Thymus (tissue), 11 donors: ENCODE measurements around the gene JAKMIP1. TPM values are rescaled to one million over a fixed set of nuclear protein-coding genes. Genes with fewer than 3 reads are reported as not detected.

Experiments used
- DNase-seq, 9 donors: peaks; one replicate each; pipeline ENCODE4 v3.0.0-alpha.2; 2013; ENCODE audit warnings: low spot score in 9 of 9, low read depth in 6 of 9, missing footprints in 1 of 9
- H3K27ac ChIP-seq, 2 donors: one replicate each; pipeline ENCODE4 v1.5.1; 2013; ENCODE audit warnings: control low read depth in 1 of 2, low read depth in 1 of 2, low read length in 1 of 2, mild to moderate bottlenecking in 1 of 2, moderate library complexity in 1 of 2
- H3K27me3 ChIP-seq, 2 donors: one replicate each; pipeline ENCODE4 v1.5.1; 2013; ENCODE audit warnings: low read length in 1 of 2; ENCODE audit not compliant: control insufficient read depth in 2 of 2, insufficient read depth in 1 of 2
- H3K36me3 ChIP-seq, 2 donors: one replicate each; pipeline ENCODE4 v1.5.1; 2013; ENCODE audit warnings: low read length in 1 of 2, mild to moderate bottlenecking in 1 of 2, moderate library complexity in 1 of 2; ENCODE audit not compliant: control insufficient read depth in 2 of 2, insufficient read depth in 2 of 2
- H3K4me1 ChIP-seq, 2 donors: one replicate each; pipeline ENCODE4 v1.5.1; 2013; ENCODE audit warnings: low read length in 2 of 2; ENCODE audit not compliant: control insufficient read depth in 2 of 2, insufficient read depth in 2 of 2
- H3K4me3 ChIP-seq, 2 donors: one replicate each; pipeline ENCODE4 v1.5.1; 2013; ENCODE audit warnings: low read length in 2 of 2, control low read depth in 1 of 2, mild to moderate bottlenecking in 1 of 2
- H3K9me3 ChIP-seq, 2 donors: one replicate each; pipeline ENCODE4 v1.5.1; 2013; ENCODE audit warnings: low read length in 1 of 2, mild to moderate bottlenecking in 1 of 2; ENCODE audit not compliant: control insufficient read depth in 2 of 2, insufficient read depth in 1 of 2
- WGBS: extraction: QIAGEN DNeasy Blood & Tissue Kit; methylation state at CpG from one replicate; pipeline ENCODE4 v1.1.7; 2013; 5-methylcytosine and 5-hydroxymethylcytosine counted together
- polyA plus RNA-seq: library from polyadenylated mRNA; stranded (reverse); fragments of 200-250 nt; gene quantifications from one replicate; pipeline ENCODE4 v1.2.3, GENCODE V29; 2013
- total RNA-seq: library from RNA; stranded (reverse); fragments of 120-200 nt; gene quantifications from one replicate; pipeline ENCODE4 v1.2.4, GENCODE V29; 2013
- donor health status: healthy.

The JAKMIP1 gene
- total and polyA plus RNA-seq, 2 donors = 0.19 to 1.5 TPM

DNA sequence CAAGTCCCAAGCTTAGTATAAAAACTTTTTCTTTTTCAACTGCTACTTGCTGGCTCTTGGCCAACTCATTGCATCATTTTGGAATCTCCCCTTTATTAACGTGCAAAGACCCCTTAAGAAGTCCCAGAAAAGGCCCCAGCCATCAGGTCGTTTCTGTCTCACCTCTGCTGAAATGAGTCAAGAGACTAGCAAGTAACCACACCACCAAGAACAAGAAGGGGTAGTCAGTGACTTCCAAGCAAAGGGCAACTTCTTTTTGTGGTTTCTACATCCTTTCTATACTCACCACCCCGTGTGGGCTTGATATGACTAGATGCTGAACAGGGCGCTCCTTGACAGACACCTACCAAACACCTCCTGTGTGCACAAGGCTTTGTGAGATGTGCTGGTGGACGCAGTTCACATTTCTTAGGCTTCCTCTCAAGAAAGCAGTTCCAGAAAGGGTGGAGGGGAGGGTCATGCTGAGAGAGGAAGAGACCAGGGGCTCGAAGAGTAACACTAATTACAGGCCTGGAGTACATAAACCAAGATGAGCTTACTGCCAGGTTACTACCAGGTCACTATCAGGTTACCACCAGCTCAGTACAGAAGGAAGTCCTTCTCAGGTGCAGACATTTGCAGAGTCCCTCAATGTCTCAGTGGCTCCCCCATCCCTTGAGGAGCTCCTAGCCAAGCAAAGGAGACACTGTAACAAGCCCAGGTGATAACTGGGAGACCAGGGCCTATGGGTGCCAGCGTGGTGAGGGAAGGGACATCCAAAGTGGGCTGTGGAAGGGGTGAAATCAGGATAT, 19.3 kb downstream of the JAKMIP1 start:
- Histone ChIP-seq H3K9me3 (peaks cover 0 to 7% of the 10 kb centered on the region in 2 donors), H3K27ac (no peak overlapping the region), H3K4me1 (no peaks in the 10 kb centered on the region), H3K27me3 (no peaks in the 10 kb centered on the region), H3K36me3 (no peaks in the 10 kb centered on the region), H3K4me3 (no peak overlapping the region)
- DNase-seq = no peak
- 62% methylated on average over 7 of the region's 7 CpGs for WGBS

GRCh38 chr4:6179362-6179761, 21.0 kb downstream of the JAKMIP1 start:
- H3K27me3 ChIP-seq = no peaks in the 10 kb centered on the region
- peaks cover 0 to 7% of the 10 kb centered on the region in 2 donors for H3K9me3 ChIP-seq
- no peaks in the 10 kb centered on the region for H3K4me1 ChIP-seq
- H3K36me3 ChIP-seq = no peaks in the 10 kb centered on the region
- no peak overlapping the region for H3K4me3 ChIP-seq
- H3K27ac ChIP-seq = no peak overlapping the region
- DNase-seq = no peak
- 0% methylated on average over 1 of the region's 1 CpG for WGBS

DNA sequence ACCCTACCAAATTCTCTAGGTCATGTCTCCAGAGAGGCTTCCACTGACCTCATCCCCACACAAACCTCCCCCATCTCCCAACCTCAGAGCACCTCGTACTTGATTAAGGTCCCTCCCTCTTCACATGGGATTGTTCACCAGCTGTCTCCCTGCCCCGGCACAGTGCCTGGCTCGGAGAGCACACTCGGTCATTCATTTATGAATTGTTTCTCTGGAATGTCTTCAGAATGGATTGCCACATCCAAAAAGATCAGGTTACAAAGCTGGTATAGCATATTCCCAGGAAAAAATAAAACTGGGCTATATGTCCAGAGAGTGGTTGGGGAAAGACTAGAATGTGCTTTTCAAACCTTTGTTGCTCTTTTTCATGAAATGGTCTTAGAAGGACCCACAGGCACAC, 21.6 kb downstream of the JAKMIP1 start:
- no peak for DNase-seq
- H3K27ac ChIP-seq = no peak overlapping the region
- H3K36me3 ChIP-seq = no peaks in the 10 kb centered on the region
- peaks cover 0 to 7% of the 10 kb centered on the region in 2 donors for H3K9me3 ChIP-seq
- 74% methylated on average over 4 of the region's 4 CpGs for WGBS
- no peak overlapping the region for H3K4me3 ChIP-seq
- H3K4me1 ChIP-seq = no peaks in the 10 kb centered on the region
- no peaks in the 10 kb centered on the region for H3K27me3 ChIP-seq

DNA sequence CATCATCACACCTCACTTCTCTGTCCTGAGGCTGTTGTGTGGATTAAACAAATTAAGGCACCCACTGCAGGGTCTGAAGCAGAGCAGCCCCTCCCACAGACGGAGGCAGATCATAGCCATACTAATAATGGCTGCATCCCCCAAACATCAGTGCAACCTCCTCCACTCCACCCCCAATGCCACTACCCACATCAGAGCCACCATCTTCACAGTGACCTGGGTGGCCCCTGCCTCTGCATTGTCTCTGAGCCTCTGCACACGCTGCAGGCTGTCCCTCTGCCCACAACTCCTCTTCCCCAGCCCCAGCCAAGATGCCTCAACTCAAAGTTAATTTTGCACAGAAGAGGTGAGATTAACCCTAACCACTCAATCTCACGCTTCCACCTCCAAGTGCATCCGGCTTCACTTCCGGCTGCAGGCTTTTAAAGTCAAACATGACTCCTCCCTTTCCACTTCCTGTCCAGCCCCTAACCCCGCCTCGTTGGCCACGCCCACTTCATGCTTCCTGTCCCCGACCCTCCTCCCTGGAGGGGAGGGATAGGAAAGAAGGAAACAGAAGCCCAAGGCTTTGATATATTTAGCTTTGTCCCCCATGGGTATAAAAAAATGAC, 22.7 kb downstream of the JAKMIP1 start:
- Histone ChIP-seq H3K9me3 (peaks cover 0 to 7% of the 10 kb centered on the region in 2 donors), H3K36me3 (no peaks in the 10 kb centered on the region), H3K27me3 (no peaks in the 10 kb centered on the region), H3K27ac (no peak overlapping the region), H3K4me3 (no peak overlapping the region), H3K4me1 (no peaks in the 10 kb centered on the region)
- WGBS = 50% methylated on average over 9 of the region's 9 CpGs
- no peak for DNase-seq

DNA sequence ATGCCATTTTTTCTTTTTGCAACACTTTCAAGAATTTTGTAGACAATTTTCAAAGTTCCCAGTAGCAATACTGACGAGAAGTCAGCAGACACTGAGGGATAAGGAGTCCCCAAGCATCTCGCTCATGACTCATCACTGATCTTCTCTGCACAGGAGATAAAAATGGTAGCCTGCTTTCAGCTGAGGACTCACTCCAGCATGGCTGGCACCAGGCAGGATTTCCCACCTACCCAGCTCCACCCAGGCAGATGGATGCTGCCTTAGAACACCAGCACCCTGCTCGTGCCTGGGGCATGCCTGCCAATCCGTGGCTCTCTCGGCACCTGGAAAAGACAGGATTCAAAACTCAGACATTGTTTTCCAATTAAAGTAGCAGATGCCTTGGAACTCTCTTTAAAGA, 24.9 kb downstream of the JAKMIP1 start:
- no peaks in the 10 kb centered on the region for H3K4me1 ChIP-seq
- WGBS = 94% methylated on average over 5 of the region's 5 CpGs
- H3K9me3 ChIP-seq = peaks cover 0 to 7% of the 10 kb centered on the region in 2 donors
- no peaks in the 10 kb centered on the region for H3K36me3 ChIP-seq
- no peaks in the 10 kb centered on the region for H3K27me3 ChIP-seq
- DNase-seq = no peak
- H3K27ac ChIP-seq = no peak overlapping the region
- H3K4me3 ChIP-seq = no peak overlapping the region

DNA sequence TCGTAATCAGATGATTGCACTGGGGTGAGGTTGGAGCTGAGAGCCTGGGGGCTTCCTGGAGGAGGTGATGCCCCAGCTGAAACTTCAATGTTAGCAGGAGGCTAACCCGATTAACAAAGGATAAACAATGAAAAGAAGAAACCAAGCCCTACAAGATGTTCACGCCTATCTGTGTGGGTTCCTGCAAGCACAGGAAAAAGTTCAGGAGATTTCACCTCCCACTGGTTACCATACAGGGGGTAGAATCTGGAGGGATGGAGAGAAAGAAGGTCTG, 27.5 kb downstream of the JAKMIP1 start:
- Histone ChIP-seq H3K27me3 (no peaks in the 10 kb centered on the region), H3K4me3 (no peak overlapping the region), H3K9me3 (peaks cover 0 to 4% of the 10 kb centered on the region in 2 donors), H3K36me3 (no peaks in the 10 kb centered on the region), H3K4me1 (no peaks in the 10 kb centered on the region), H3K27ac (no peak overlapping the region)
- WGBS = 85% methylated on average over 3 of the region's 3 CpGs
- no peak for DNase-seq

DNA sequence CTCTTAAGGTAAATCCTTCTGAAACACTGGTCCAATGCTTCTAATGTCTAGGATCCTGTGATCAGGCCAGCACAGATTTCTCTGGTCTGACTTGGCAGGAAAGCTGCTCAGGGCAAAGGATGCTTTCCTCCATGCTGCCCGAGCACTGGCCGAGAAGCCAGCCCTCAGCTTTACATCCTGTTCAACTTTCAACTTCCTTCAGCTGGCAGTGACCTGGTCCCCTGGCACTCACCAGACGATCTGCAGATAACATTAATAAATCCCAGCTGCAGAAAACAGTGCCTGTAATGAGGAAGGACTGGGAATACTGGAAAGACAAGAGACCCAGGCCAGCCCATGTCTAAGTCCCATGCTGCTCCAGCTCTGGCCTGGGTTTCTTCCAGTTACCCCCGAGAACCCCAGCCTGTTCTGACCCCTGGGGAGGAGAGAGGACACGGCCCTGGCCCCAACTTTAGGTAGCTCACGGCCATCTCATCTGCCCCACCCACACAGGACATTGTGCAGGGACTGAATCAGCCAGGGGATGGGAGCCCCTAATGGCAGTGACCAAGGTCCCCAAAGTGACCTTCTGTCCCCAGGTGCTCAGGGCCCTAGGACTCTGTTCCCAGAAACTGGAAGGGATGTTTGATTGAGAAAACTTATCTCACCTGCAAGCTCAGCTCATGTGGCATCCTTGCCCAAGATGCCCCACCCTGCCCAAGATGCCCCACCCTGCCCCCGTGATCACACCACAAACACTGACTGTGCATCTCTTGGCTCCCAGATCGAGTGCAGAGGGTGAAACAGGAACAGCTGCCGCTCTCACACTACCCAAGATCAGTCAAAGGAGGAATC, 28.0 kb downstream of the JAKMIP1 start:
- no peak for DNase-seq
- H3K36me3 ChIP-seq = no peaks in the 10 kb centered on the region

DNA sequence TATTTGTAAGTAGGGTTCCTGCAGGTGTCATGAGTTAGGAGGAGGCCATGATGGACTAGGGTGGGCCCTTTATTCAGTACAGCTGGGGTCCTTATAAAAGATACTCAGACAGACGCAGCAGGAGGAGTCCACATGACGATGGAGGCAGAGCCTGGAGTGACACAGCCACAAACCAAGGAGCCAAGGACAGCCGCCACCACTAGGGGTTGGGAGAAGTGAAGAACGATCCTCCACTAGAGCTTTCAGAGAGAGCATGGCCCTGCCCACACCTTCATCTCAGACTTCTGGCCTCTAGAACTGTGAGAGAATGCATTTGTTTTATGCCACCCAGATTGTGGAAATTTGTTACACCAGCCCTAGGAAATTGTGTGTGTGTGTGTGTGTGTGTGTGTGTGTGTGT, 31.1 kb downstream of the JAKMIP1 start:
- no peaks in the 10 kb centered on the region for H3K4me1 ChIP-seq
- no peaks in the 10 kb centered on the region for H3K36me3 ChIP-seq
- no peak for DNase-seq
- 93% methylated on average over 4 of the region's 4 CpGs for WGBS
- no peak overlapping the region for H3K4me3 ChIP-seq
- H3K9me3 ChIP-seq = no peaks in the 10 kb centered on the region
- no peaks in the 10 kb centered on the region for H3K27me3 ChIP-seq
- no peak overlapping the region for H3K27ac ChIP-seq

More for the DNA sequence above, 28.0 kb downstream of the JAKMIP1 start:
- Histone ChIP-seq H3K27me3 (no peaks in the 10 kb centered on the region), H3K27ac (no peak overlapping the region), H3K4me1 (no peaks in the 10 kb centered on the region), H3K4me3 (no peak overlapping the region), H3K9me3 (no peaks in the 10 kb centered on the region)
- WGBS = 58% methylated on average over 9 of the region's 9 CpGs

DNA sequence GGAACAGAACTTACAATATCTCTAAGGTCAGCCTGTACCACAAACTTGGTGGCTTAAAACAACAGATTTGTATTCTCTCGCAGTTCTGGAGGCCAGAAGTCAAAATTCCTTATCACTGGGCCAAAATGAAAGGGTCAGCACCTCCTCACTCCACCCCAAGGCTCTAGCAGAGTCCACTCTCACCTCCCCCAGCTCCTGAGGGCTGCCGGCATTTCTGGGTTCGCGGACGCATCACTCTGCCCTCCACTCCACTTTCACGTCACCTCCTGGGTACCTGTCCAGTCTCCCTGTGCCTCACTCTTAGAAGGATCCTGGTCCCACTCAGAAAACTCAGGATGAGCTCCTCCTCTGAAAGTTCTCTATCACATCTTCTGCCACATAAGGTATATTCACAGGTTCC, 34.6 kb downstream of the JAKMIP1 start:
- no peaks in the 10 kb centered on the region for H3K4me1 ChIP-seq
- no peaks in the 10 kb centered on the region for H3K36me3 ChIP-seq
- no peak overlapping the region for H3K4me3 ChIP-seq
- no peak for DNase-seq
- H3K27ac ChIP-seq = no peak overlapping the region
- H3K27me3 ChIP-seq = no peaks in the 10 kb centered on the region
- no peaks in the 10 kb centered on the region for H3K9me3 ChIP-seq
- 98% methylated on average over 6 of the region's 6 CpGs for WGBS
